A549 (cell line): ENCODE results near the gene DPH5. TPM values are rescaled to one million over a fixed set of nuclear protein-coding genes. Genes with fewer than 3 reads are reported as not detected.

Source experiments
- ATAC-seq, 2 experiments: fragments of 200-7000 bp in 1 of 2; fragments of >200 bp in 1 of 2; cut with Nextera tagmentation in 1 of 2; cut with Tn5 transposase in 1 of 2; 3 replicates each; pipeline versions ENCODE4 v1.8.0 to v1.9.1; 2018 to 2020; ENCODE audit warnings: mild to moderate bottlenecking in 1 of 2, moderate library complexity in 1 of 2
- CTCF ChIA-PET: fragments of 300-600 bp; sonication (Branson Sonifier 250); formaldehyde crosslinking; extraction: SDS; loops from one replicate; lab custom pipeline; 2021; ENCODE audit warnings: antibody characterized with exemption, inconsistent platforms; lab: Yijun Ruan, JAX
- POLR2A ChIA-PET: fragments of 350-600 bp; formaldehyde crosslinking; extraction: SDS; loops from one replicate; lab custom pipeline; 2021; ENCODE audit warnings: antibody characterized with exemption, inconsistent platforms; lab: Yijun Ruan, JAX
- DNase-seq, 2 experiments: peaks; one replicate each; pipeline versions ENCODE4 v3.0.0 to v3.0.0-alpha.2; 2011 to 2016; ENCODE audit warnings: low read depth in 1 of 2, low spot score in 1 of 2
- FAIRE-seq: peaks from 2 replicates; lab custom pipeline; 2011; peaks lifted over from hg19 to GRCh38; lab: Jason Lieb, UNC
- H3K27ac ChIP-seq, 2 experiments: fragments of >200 bp; sonication (Bioruptor Twin); formaldehyde crosslinking; 3 replicates each; pipeline ENCODE4 v1.5.1; 2016 to 2017
- H3K4me1 ChIP-seq: fragments of >200 bp; sonication (Bioruptor Twin); formaldehyde crosslinking; 3 replicates; pipeline ENCODE4 v1.6.1; 2016
- H3K4me2 ChIP-seq: fragments of >200 bp; sonication (Bioruptor Twin); formaldehyde crosslinking; 3 replicates; pipeline ENCODE4 v1.6.1; 2016
- H3K4me3 ChIP-seq: fragments of >200 bp; sonication (Bioruptor Twin); formaldehyde crosslinking; 3 replicates; pipeline ENCODE4 v1.5.1; 2016
- H3K9me3 ChIP-seq: fragments of >200 bp; sonication (Bioruptor Twin); formaldehyde crosslinking; 3 replicates; pipeline ENCODE4 v1.6.1; 2016
- ATOH8 ChIP-seq: fragments of 250-450 bp; sonication (Bioruptor Pico); IDR thresholded peaks from 2 replicates; pipeline ENCODE4 v1.5.0; 2020; ENCODE audit warnings: low read depth, mild to moderate bottlenecking, moderate library complexity
- CBX8 ChIP-seq: fragments of 200-600 bp; sonication (generic); IDR thresholded peaks from 2 replicates; pipeline ENCODE4 v1.6.1; 2016
- CTCF ChIP-seq: fragments of >200 bp; sonication (Bioruptor Twin); formaldehyde crosslinking; IDR thresholded peaks from 3 replicates; pipeline ENCODE4 v1.5.1; 2016
- EHMT2 ChIP-seq: fragments of 200-600 bp; sonication (generic); IDR thresholded peaks from 2 replicates; pipeline ENCODE4 v1.6.1; 2016; ENCODE audit warnings: antibody characterized with exemption, low read depth, mild to moderate bottlenecking, moderate library complexity
- FOSB ChIP-seq: fragments of 250-450 bp; sonication (Bioruptor Pico); IDR thresholded peaks from 2 replicates; pipeline ENCODE4 v1.5.0; 2020; ENCODE audit warnings: mild to moderate bottlenecking, moderate library complexity
- FOSL2 ChIP-seq, 2 experiments: fragments of 450-650 bp in 1 of 2; fragments of >200 bp in 1 of 2; sonication (Bioruptor Twin) in 1 of 2; formaldehyde crosslinking; IDR thresholded peaks; 2 replicates each; pipeline versions ENCODE4 v1.5.0 to v1.6.1; 2016 to 2020; ENCODE audit warnings: mild to moderate bottlenecking in 1 of 2, moderate library complexity in 1 of 2
- GATA3 ChIP-seq: IDR thresholded peaks from 2 replicates; pipeline ENCODE4 v1.6.1; 2012; ENCODE audit warnings: borderline replicate concordance
- HDAC2 ChIP-seq: fragments of 200-600 bp; sonication (generic); IDR thresholded peaks from 2 replicates; pipeline ENCODE4 v1.6.1; 2016
- HES2 ChIP-seq: fragments of >200 bp; sonication (Bioruptor Twin); formaldehyde crosslinking; IDR thresholded peaks from 2 replicates; pipeline ENCODE4 v1.6.1; 2016
- HOXB13 ChIP-seq: fragments of 250-450 bp; sonication (Bioruptor Pico); IDR thresholded peaks from 2 replicates; pipeline ENCODE4 v1.5.0; 2020; ENCODE audit warnings: low read depth, mild to moderate bottlenecking, moderate library complexity
- HOXB5 ChIP-seq: fragments of 250-450 bp; sonication (Bioruptor Pico); IDR thresholded peaks from 2 replicates; pipeline ENCODE4 v1.5.0; 2020; ENCODE audit warnings: mild to moderate bottlenecking, moderate library complexity
- JUN ChIP-seq, 2 experiments: fragments of >200 bp; sonication (Bioruptor Twin); formaldehyde crosslinking; IDR thresholded peaks; 2 replicates in 1 of 2; 3 replicates in 1 of 2; pipeline ENCODE4 v1.6.1; 2016 to 2017
- KDM5A ChIP-seq: fragments of 200-600 bp; sonication (generic); IDR thresholded peaks from 2 replicates; pipeline ENCODE4 v1.6.1; 2016; ENCODE audit warnings: antibody characterized with exemption, mild to moderate bottlenecking
- MAFK ChIP-seq: fragments of 450-650 bp; IDR thresholded peaks from 2 replicates; pipeline ENCODE4 v1.6.1; 2014; ENCODE audit not compliant: partially characterized antibody
- MYC ChIP-seq: IDR thresholded peaks from 2 replicates; pipeline ENCODE4 v1.6.1; 2012; ENCODE audit warnings: mild to moderate bottlenecking, inconsistent platforms, low read length, improper control_type of control experiment, borderline replicate concordance
- NFE2L2 ChIP-seq: fragments of 150-350 bp; conservative IDR thresholded peaks from 2 replicates; pipeline ENCODE4 v1.6.1; 2014; ENCODE audit warnings: low read length
- PBX3 ChIP-seq: IDR thresholded peaks from 2 replicates; pipeline ENCODE4 v1.6.1; 2012
- PHF8 ChIP-seq: fragments of 200-600 bp; sonication (generic); IDR thresholded peaks from 2 replicates; pipeline ENCODE4 v1.6.1; 2016; ENCODE audit warnings: low read depth, mild to moderate bottlenecking, antibody characterized with exemption, moderate library complexity, borderline replicate concordance
- POLR2AphosphoS2 ChIP-seq: conservative IDR thresholded peaks from 2 replicates; pipeline ENCODE4 v1.6.1; 2012; ENCODE audit warnings: low read length, improper control_type of control experiment, inconsistent platforms
- RAD21 ChIP-seq, 2 experiments: fragments of >200 bp in 1 of 2; sonication (Bioruptor Twin) in 1 of 2; formaldehyde crosslinking in 1 of 2; IDR thresholded peaks in 1 of 2; conservative IDR thresholded peaks in 1 of 2; 2 replicates in 1 of 2; 3 replicates in 1 of 2; pipeline ENCODE4 v1.6.1; 2012 to 2018; ENCODE audit warnings: inconsistent platforms in 1 of 2
- REST ChIP-seq: fragments of 200-600 bp; sonication (generic); IDR thresholded peaks from 2 replicates; pipeline ENCODE4 v1.6.1; 2016; ENCODE audit warnings: antibody characterized with exemption, mild to moderate bottlenecking, moderate library complexity
- SMC3 ChIP-seq: fragments of >200 bp; sonication (Bioruptor Twin); formaldehyde crosslinking; IDR thresholded peaks from 3 replicates; pipeline ENCODE4 v1.6.1; 2018; ENCODE audit warnings: inconsistent platforms
- SREBF2 ChIP-seq: fragments of 450-650 bp; IDR thresholded peaks from 2 replicates; pipeline ENCODE4 v1.6.1; 2014; ENCODE audit warnings: mild to moderate bottlenecking, moderate library complexity
- TFCP2L1 ChIP-seq: fragments of 250-450 bp; sonication (Bioruptor Pico); IDR thresholded peaks from 2 replicates; pipeline ENCODE4 v1.5.0; 2021; ENCODE audit warnings: mild to moderate bottlenecking
- TP53 ChIP-seq: fragments of 250-450 bp; sonication (Bioruptor Pico); IDR thresholded peaks from 2 replicates; pipeline ENCODE4 v1.5.0; 2021; ENCODE audit warnings: mild to moderate bottlenecking, moderate library complexity
- ZC3H11A ChIP-seq: fragments of 450-650 bp; IDR thresholded peaks from 2 replicates; pipeline ENCODE4 v1.6.1; 2014; ENCODE audit warnings: antibody characterized with exemption, mild to moderate bottlenecking
- WGBS: methylation state at CpG from one replicate; pipeline ENCODE4 v1.1.6; 2017; ENCODE audit errors: missing lambda C conversion rate; 5-methylcytosine and 5-hydroxymethylcytosine counted together
- polyA plus RNA-seq, 4 experiments: library from polyadenylated mRNA; depleted of rRNA in 3 of 4; stranded (reverse); fragments of >200 nt; fragmentation: RNase III in 1 of 4; extraction: RNeasy Plus Mini Kit Qiagen cat#74134 plus additional on column Dnase treatment in 1 of 4; gene quantifications; 2 replicates in 3 of 4; 3 replicates in 1 of 4; pipeline ENCODE4 v1.2.3, GENCODE V29; 2011 to 2017

Gene DPH5
- polyA plus RNA-seq, 2 of the 4 experiments (the other 2 are of a cell fraction): 40.4 to 89.7 TPM

GRCh38 chr1:100950781-100951180 lies 74.8 kb downstream of the DPH5 start:
- POLR2A ChIA-PET: no interaction called here
- peaks cover 16% of the 10 kb centered on the region for H3K4me1 ChIP-seq
- H3K4me3 ChIP-seq: no peak overlapping the region
- no peak for FAIRE-seq
- ATAC-seq: no peak
- no peak overlapping the region for H3K4me2 ChIP-seq
- no peak overlapping the region for H3K27ac ChIP-seq
- TF ChIP-seq FOSL2 (IDR thresholded peaks at IDR 0.05): no peak
- TF ChIP-seq FOSL2 (CRISPR knock-in tag; IDR thresholded peaks at IDR 0.05): no peak
- TF ChIP-seq TFCP2L1 (CRISPR knock-in tag): no peak
- no peak for TF ChIP-seq HOXB5 (CRISPR knock-in tag)
- no peak for TF ChIP-seq MYC
- no peak for TF ChIP-seq REST
- no peak for TF ChIP-seq HDAC2
- no peak for TF ChIP-seq SREBF2
- no peak for TF ChIP-seq CTCF
- no peak for TF ChIP-seq HES2
- DNase-seq: no peak
- H3K9me3 ChIP-seq: no peaks in the 10 kb centered on the region
- WGBS: 84% methylated on average over 4 of the region's 4 CpGs
- CTCF ChIA-PET: interaction anchor here (1.0 kb wide), 1 partner anchor 337 kb away, joined by 3 read pairs; no protein-coding TSS in a partner anchor

GRCh38 chr1:100950337-100950736 lies 75.2 kb downstream of the DPH5 start:
- CTCF ChIA-PET: interaction anchor here (1.0 kb wide), 1 partner anchor 338 kb away, joined by 3 read pairs; no protein-coding TSS in a partner anchor
- no peak for FAIRE-seq
- H3K4me3 ChIP-seq: no peak overlapping the region
- no peak overlapping the region for H3K4me2 ChIP-seq
- ATAC-seq: no peak
- H3K9me3 ChIP-seq: no peaks in the 10 kb centered on the region
- H3K4me1 ChIP-seq: peaks cover 14% of the 10 kb centered on the region
- no peak for TF ChIP-seq POLR2AphosphoS2
- TF ChIP-seq CBX8: no peak
- no peak for TF ChIP-seq ATOH8 (CRISPR knock-in tag)
- no peak for TF ChIP-seq CTCF
- no peak for TF ChIP-seq FOSB (CRISPR knock-in tag)
- TF ChIP-seq GATA3: no peak
- no peak for TF ChIP-seq TP53
- no peak for TF ChIP-seq RAD21 (conservative IDR thresholded peaks at IDR 0.05 in 1 of 2, IDR thresholded peaks at IDR 0.05 in 1 of 2)
- no peak for TF ChIP-seq PBX3
- TF ChIP-seq HOXB13: no peak
- TF ChIP-seq NFE2L2: no peak
- TF ChIP-seq ZC3H11A: no peak
- no peak for TF ChIP-seq EHMT2
- no peak for TF ChIP-seq SMC3
- no peak for TF ChIP-seq KDM5A
- no peak for TF ChIP-seq MAFK
- no peak for TF ChIP-seq JUN (IDR thresholded peaks at IDR 0.05)
- no peak for TF ChIP-seq PHF8
- no peak for TF ChIP-seq HOXB5 (CRISPR knock-in tag)
- TF ChIP-seq, all 56 proteins: peak for 0
- POLR2A ChIA-PET: no interaction called here
- no peak overlapping the region for H3K27ac ChIP-seq
- DNase-seq: no peak
